Right lobe of liver (tissue), 4 donors: ENCODE measurements around the gene BET1.

ENCODE experiments used
- POLR2A ChIP-seq: fragments of 450-650 bp; IDR thresholded peaks from one replicate; pipeline ENCODE4 v1.6.1; 2017; ENCODE audit warnings: antibody characterized with exemption, mild to moderate bottlenecking
- TF ChIP-seq, protein P1 (sequence below), 4 donors: fragments of 200-600 bp in 3 of 4; fragments of 450-650 bp in 1 of 4; IDR thresholded peaks; one replicate each; pipeline versions ENCODE4 v1.5.1 to v1.8.0; 2016 to 2022; ENCODE audit warnings: antibody characterized with exemption in 4 of 4, mild to moderate bottlenecking in 2 of 4
- donor health status: DM: no; HTN: no; CAD: no.
- donor health status: DM: no; HTN: no; CAD: no.
- donor health status: DM: no; HTN: yes; CAD: no.

DNA sequence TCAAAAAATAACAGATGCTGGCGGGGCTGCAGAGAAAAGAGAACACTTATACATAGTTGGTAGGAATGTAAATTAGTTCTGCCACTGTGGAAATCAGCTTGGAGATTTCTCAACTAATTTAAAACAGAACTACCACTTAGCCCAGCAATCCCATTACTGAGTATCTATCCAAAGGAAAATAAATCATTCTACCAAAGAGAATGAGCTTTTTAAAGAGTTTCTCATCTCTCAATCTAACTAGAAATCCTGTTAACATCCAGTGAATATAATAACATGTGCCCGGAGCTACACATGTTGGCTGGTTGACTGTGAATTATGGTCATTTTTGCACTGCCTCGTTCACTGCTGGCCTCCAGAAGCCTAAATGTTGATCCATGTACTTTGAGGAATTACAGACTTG is 39.3 kb downstream of the BET1 start:
- no peak for TF ChIP-seq POLR2A
- TF ChIP-seq, protein P1, sequence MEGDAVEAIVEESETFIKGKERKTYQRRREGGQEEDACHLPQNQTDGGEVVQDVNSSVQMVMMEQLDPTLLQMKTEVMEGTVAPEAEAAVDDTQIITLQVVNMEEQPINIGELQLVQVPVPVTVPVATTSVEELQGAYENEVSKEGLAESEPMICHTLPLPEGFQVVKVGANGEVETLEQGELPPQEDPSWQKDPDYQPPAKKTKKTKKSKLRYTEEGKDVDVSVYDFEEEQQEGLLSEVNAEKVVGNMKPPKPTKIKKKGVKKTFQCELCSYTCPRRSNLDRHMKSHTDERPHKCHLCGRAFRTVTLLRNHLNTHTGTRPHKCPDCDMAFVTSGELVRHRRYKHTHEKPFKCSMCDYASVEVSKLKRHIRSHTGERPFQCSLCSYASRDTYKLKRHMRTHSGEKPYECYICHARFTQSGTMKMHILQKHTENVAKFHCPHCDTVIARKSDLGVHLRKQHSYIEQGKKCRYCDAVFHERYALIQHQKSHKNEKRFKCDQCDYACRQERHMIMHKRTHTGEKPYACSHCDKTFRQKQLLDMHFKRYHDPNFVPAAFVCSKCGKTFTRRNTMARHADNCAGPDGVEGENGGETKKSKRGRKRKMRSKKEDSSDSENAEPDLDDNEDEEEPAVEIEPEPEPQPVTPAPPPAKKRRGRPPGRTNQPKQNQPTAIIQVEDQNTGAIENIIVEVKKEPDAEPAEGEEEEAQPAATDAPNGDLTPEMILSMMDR (IDR thresholded peaks at IDR 0.05): no peak
